Keratinocyte (primary cell): ENCODE data around the gene ARHGAP20.
A peak's percentile ranks its signal among the peaks of the same experiment; 100 is the strongest.

Experiments used
- CTCF ChIP-seq, 3 experiments: IDR thresholded peaks in 1 of 3; conservative IDR thresholded peaks in 1 of 3; optimal IDR thresholded peaks in 1 of 3; 2 replicates in 2 of 3; 3 replicates in 1 of 3; pipeline versions ENCODE3 to v1.5.1; 2011; ENCODE audit warnings: low read length in 3 of 3, mild to moderate bottlenecking in 3 of 3, moderate library complexity in 2 of 3, control low read depth in 1 of 3, inconsistent platforms in 1 of 3; ENCODE audit not compliant: insufficient read depth in 2 of 3; ENCODE audit errors: extremely low read depth in 1 of 3
- EZH2 ChIP-seq: IDR thresholded peaks from one replicate; pipeline ENCODE4 v1.6.1; 2012; ENCODE audit warnings: inconsistent platforms, mild to moderate bottlenecking, low read length, moderate library complexity

GRCh38 chr11:110738641-110739040 lies 26.4 kb upstream of the ARHGAP20 start:
- TF ChIP-seq CTCF (optimal IDR thresholded peaks at IDR 0.05 in 1 of 3, IDR thresholded peaks at IDR 0.05 in 1 of 3, conservative IDR thresholded peaks at IDR 0.05 in 1 of 3; ENCODE audit: extremely low read depth in 1 of 3, insufficient read depth in 2 of 3, low read length in 3 of 3) (peak in 1 of 3 experiments; percentile 5), EZH2 (no peak)
